ENCODE results near the gene TEAD1.

DNA sequence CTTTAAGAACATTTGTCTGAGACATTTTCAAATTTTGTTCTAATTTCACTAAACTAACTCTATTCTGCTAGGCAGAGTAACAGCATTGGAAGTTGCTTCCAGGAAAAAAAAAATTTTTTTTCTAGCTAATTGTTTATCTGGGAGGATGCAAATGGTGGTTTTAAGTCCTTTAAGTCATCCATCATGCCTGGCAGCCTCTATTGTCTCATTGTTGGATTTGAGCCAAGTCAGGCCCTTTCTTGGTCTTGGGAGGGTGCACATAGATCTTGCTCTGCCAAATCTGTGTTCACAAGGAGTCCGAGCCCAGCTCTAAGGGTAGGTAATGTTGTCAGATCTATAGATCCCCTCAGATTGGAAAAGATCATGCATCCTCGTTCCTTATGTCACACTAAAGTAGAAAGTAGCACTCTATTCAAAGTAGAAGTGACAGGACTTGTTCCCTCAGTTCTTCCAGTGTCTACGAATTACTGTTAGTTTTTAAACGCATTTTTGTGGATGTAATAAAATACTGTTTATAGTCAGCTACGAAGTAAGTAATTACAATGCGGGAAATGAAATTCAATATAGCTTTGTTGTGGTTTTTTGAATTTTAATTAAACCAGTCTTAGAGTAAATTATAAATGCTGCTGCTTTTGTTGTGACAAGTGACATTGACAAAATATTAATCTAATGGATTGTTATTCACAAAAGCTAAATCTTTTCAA, 168.9 kb downstream of the TEAD1 start:
- TF ChIP-seq CTCF (IDR thresholded peaks at IDR 0.05; ENCODE audit: low read depth, low read length, missing input control) (no peak), RAD21 (IDR thresholded peaks at IDR 0.05) (no peak), REST (IDR thresholded peaks at IDR 0.05) (no peak), EGR1 (IDR thresholded peaks at IDR 0.05; ENCODE audit: low read depth in 2 of 2) (no peak), SP1 (IDR thresholded peaks at IDR 0.05) (no peak), JUND (IDR thresholded peaks at IDR 0.05) (no peak), ATF3 (IDR thresholded peaks at IDR 0.05) (no peak), NR2F2 (IDR thresholded peaks at IDR 0.05) (no peak), YY1 (IDR thresholded peaks at IDR 0.05) (no peak), TAF1 (conservative IDR thresholded peaks at IDR 0.05) (no peak)
- TF ChIP-seq, protein P1, sequence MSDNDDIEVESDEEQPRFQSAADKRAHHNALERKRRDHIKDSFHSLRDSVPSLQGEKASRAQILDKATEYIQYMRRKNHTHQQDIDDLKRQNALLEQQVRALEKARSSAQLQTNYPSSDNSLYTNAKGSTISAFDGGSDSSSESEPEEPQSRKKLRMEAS (IDR thresholded peaks at IDR 0.05) = no peak
- TF ChIP-seq, protein P2, sequence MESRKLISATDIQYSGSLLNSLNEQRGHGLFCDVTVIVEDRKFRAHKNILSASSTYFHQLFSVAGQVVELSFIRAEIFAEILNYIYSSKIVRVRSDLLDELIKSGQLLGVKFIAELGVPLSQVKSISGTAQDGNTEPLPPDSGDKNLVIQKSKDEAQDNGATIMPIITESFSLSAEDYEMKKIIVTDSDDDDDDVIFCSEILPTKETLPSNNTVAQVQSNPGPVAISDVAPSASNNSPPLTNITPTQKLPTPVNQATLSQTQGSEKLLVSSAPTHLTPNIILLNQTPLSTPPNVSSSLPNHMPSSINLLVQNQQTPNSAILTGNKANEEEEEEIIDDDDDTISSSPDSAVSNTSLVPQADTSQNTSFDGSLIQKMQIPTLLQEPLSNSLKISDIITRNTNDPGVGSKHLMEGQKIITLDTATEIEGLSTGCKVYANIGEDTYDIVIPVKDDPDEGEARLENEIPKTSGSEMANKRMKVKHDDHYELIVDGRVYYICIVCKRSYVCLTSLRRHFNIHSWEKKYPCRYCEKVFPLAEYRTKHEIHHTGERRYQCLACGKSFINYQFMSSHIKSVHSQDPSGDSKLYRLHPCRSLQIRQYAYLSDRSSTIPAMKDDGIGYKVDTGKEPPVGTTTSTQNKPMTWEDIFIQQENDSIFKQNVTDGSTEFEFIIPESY (IDR thresholded peaks at IDR 0.05) = no peak

All from liver (tissue), 3 donors.